ENCODE data around the gene UBE2O.
A peak's percentile ranks its signal among the peaks of the same experiment; 100 is the strongest.

The UBE2O gene

DNA sequence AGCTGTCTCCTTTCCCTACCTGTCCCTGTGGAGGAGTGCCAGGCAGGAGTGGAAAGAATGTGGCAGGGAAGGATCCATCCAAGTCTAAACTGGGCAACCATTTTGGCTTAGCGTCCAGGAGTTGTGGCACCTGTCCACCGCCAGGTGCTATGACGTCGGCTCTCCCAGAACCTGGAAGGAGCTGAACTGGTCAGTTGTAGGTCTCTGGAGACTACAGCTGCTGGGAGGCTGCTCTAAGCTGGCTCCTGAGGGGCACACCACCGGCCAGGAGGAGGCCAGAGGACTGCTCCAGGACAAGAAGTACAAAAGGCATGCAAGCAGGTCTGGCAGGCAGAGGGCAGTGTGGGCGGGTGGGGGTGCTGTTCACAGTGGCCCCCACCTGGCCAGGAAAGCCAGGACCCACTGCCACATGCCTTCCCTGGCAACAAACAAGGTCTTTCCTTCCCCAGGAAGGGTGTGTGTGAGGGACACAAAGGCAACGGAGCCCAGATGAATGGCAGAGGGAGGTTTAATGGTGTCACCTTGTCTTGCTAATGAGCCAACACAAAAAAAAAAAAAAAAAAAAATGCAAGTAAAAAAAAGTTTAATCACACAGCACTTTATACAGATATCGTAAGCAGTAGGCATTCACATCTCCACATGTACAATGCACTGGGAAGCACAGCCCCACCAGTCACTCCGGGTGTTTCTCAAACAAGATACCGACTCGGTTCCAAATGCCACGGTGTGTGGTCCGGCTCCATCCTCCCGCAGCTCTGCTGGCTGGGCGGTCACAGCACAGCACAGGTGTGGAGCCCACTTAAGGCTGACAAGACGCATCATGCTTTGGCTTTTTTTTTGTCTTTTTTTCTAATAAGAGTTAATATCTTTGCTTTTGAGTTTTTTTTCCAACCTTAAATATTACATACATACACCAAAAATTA is 63.7 kb downstream of the UBE2O start:
- Histone ChIP-seq H3K9me3 (ENCODE audit: control insufficient read depth, low read length) (no peaks in the 10 kb centered on the region), H3K9ac (no peak overlapping the region), H3K36me3 (ENCODE audit: control insufficient read depth, insufficient read depth, low read length) (no peaks in the 10 kb centered on the region), H3K4me1 (peaks cover 5% of the 10 kb centered on the region), H2AFZ (no peak overlapping the region), H3K79me2 (no peaks in the 10 kb centered on the region), H3K4me3 (ENCODE audit: low read depth, low read length) (no peak overlapping the region), H3K4me2 (ENCODE audit: low read length) (no peak overlapping the region), H3K27me3 (ENCODE audit: control insufficient read depth, insufficient read depth, low read length) (no peaks in the 10 kb centered on the region), H3K27ac (no peak overlapping the region)
- TF ChIP-seq, protein P1, sequence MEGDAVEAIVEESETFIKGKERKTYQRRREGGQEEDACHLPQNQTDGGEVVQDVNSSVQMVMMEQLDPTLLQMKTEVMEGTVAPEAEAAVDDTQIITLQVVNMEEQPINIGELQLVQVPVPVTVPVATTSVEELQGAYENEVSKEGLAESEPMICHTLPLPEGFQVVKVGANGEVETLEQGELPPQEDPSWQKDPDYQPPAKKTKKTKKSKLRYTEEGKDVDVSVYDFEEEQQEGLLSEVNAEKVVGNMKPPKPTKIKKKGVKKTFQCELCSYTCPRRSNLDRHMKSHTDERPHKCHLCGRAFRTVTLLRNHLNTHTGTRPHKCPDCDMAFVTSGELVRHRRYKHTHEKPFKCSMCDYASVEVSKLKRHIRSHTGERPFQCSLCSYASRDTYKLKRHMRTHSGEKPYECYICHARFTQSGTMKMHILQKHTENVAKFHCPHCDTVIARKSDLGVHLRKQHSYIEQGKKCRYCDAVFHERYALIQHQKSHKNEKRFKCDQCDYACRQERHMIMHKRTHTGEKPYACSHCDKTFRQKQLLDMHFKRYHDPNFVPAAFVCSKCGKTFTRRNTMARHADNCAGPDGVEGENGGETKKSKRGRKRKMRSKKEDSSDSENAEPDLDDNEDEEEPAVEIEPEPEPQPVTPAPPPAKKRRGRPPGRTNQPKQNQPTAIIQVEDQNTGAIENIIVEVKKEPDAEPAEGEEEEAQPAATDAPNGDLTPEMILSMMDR (IDR thresholded peaks at IDR 0.05): no peak

DNA sequence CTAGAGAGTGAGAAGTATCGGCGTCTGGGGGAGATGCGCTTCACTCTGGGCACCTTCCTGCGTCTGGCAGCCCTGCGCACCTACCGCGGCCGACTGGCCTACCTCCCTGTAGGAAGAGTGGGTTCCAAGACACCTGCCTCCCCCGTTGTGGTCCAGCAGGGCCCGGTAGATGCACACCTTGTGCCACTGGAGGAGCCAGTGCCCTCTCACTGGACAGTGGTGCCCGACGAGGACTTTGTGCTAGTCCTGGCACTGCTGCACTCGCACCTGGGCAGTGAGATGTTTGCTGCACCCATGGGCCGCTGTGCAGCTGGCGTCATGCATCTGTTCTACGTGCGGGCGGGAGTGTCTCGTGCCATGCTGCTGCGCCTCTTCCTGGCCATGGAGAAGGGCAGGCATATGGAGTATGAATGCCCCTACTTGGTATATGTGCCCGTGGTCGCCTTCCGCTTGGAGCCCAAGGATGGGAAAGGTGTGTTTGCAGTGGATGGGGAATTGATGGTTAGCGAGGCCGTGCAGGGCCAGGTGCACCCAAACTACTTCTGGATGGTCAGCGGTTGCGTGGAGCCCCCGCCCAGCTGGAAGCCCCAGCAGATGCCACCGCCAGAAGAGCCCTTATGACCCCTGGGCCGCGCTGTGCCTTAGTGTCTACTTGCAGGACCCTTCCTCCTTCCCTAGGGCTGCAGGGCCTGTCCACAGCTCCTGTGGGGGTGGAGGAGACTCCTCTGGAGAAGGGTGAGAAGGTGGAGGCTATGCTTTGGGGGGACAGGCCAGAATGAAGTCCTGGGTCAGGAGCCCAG is 65.8 kb downstream of the UBE2O start:
- H3K79me2 ChIP-seq: no peaks in the 10 kb centered on the region
- no peaks in the 10 kb centered on the region for H3K9me3 ChIP-seq (ENCODE audit: control insufficient read depth, low read length)
- TF ChIP-seq, protein P1 (IDR thresholded peaks at IDR 0.05): no peak
- H3K36me3 ChIP-seq (ENCODE audit: control insufficient read depth, insufficient read depth, low read length): no peaks in the 10 kb centered on the region
- H3K9ac ChIP-seq: no peak overlapping the region
- H3K27ac ChIP-seq: no peak overlapping the region
- H3K4me1 ChIP-seq: peaks cover 5% of the 10 kb centered on the region
- no peak overlapping the region for H3K4me2 ChIP-seq (ENCODE audit: low read length)
- no peak overlapping the region for H2AFZ ChIP-seq
- H3K27me3 ChIP-seq (ENCODE audit: control insufficient read depth, insufficient read depth, low read length): no peaks in the 10 kb centered on the region
- no peak overlapping the region for H3K4me3 ChIP-seq (ENCODE audit: low read depth, low read length)

DNA sequence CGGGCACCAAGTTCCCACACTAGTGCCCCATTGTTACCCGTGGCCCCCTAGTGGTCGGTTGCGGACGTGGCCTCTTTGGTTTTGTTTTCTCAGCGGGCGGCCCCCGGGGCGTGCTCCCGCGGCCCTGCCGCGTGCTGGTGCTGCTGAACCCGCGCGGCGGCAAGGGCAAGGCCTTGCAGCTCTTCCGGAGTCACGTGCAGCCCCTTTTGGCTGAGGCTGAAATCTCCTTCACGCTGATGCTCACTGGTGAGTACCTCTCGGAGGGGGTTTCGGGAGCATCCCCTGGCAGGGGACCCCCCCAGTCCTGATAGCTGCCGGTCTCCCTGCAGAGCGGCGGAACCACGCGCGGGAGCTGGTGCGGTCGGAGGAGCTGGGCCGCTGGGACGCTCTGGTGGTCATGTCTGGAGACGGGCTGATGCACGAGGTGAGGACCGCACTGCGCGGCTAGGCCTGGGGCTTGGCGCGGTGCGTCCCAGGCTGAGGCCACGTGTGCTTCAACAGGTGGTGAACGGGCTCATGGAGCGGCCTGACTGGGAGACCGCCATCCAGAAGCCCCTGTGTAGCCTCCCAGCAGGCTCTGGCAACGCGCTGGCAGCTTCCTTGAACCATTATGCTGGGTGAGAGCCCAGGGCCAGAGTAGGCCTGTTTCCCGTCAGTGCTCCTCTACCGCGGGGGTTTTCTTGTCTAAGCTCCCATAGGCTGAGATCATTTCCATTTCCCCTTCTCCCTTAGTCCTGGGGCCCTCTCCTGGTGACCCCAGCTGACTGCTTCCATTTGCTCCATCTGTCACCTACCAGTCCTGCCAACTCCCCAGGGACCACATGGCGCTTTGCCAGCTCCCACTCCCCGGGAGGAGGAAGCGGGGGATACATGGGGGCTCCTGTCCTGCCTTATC is 66.8 kb downstream of the UBE2O start:
- Histone ChIP-seq H3K9me3 (ENCODE audit: control insufficient read depth, low read length) (no peaks in the 10 kb centered on the region), H3K27me3 (ENCODE audit: control insufficient read depth, insufficient read depth, low read length) (no peaks in the 10 kb centered on the region), H3K27ac (peak overlapping the region; percentile 17), H2AFZ (peak overlapping the region; percentile 78), H3K4me1 (peaks cover 5% of the 10 kb centered on the region), H3K4me3 (ENCODE audit: low read depth, low read length) (peak overlapping the region; percentile 49), H3K36me3 (ENCODE audit: control insufficient read depth, insufficient read depth, low read length) (no peaks in the 10 kb centered on the region), H3K9ac (no peak overlapping the region), H3K79me2 (no peaks in the 10 kb centered on the region), H3K4me2 (ENCODE audit: low read length) (peak overlapping the region; percentile 71)
- TF ChIP-seq, protein P1 (IDR thresholded peaks at IDR 0.05): peak; percentile 92

DNA sequence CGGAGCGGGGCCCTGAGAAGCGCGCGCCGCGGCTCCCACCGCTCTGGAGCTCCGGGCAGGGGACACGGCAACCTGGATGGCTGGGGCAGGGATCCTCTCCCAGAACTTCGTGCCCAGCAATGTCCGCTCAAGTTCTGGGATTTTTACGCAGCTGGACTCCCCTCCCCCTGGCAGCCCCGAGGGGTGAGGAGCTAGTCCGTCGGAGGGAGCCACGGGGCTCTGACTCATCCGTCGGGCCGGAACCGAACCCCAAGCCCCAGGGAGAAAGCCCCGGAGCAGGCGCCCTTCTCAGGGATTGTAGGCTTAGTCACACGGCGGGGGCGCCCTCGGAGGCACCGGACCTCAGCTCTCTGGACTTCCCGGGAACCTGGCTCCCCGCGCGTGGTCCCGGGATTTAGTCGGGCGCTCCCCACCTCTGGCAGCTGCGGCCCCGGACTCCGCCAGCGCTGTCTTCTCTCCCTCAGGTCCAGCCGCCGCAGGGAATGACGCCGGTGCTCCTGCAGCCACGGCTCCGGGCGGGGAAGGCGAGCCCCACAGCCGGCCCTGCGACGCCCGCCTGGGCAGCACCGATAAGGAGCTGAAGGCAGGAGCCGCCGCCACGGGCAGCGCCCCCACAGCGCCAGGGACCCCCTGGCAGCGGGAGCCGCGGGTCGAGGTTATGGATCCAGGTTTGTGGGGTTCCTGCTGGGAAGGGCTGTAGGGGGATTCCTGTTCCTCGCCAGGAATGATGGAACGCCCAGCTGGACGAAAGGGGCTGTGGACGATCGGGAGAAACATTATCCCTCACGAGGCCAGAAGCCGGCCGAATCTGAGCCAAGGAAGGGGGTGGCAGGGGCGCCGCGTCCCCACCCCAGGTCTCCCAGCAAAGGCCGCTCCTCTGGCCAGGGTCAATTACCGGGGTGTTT is 67.7 kb downstream of the UBE2O start:
- peak overlapping the region; percentile 71 for H3K4me2 ChIP-seq (ENCODE audit: low read length)
- no peaks in the 10 kb centered on the region for H3K9me3 ChIP-seq (ENCODE audit: control insufficient read depth, low read length)
- no peaks in the 10 kb centered on the region for H3K79me2 ChIP-seq
- TF ChIP-seq, protein P1 (IDR thresholded peaks at IDR 0.05): no peak
- H3K27me3 ChIP-seq (ENCODE audit: control insufficient read depth, insufficient read depth, low read length): no peaks in the 10 kb centered on the region
- peak overlapping the region; percentile 17 for H3K27ac ChIP-seq
- H3K36me3 ChIP-seq (ENCODE audit: control insufficient read depth, insufficient read depth, low read length): no peaks in the 10 kb centered on the region
- H3K4me3 ChIP-seq (ENCODE audit: low read depth, low read length): peak overlapping the region; percentile 49
- H3K9ac ChIP-seq: no peak overlapping the region
- H2AFZ ChIP-seq: peak overlapping the region; percentile 78
- H3K4me1 ChIP-seq: peaks cover 5% of the 10 kb centered on the region
